ENCODE measurements around the gene DEDD2. TPM values are rescaled to one million over a fixed set of nuclear protein-coding genes. Genes with fewer than 3 reads are reported as not detected.

DEDD2 gene
- total and polyA plus RNA-seq, 10 of the 15 experiments (the other 5 are each of a cell fraction or from before 2014, with no cell fraction given): 2.5 to 24.7 (median 17.6) TPM

DNA sequence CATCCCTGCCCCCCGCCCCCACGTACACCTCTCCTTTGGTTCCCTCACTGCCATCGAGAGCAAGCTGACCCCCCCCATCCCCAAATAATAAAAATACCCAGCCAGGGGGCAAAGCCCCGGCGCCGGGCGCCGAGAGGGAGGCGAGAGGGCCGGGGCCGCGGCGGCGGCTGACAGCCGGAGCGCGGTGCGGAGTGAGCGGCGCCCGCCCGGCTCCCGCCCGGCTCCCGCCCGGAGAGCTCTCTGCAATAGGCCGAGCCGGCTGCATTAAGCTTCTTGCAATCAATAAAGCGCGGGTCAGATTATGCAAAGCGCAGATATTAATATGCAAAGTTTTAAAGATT, 40.9 kb downstream of the DEDD2 start:
- peak overlapping the region; percentile 49; the same call in 1 of the 2 replicates for H3K4me2 ChIP-seq (ENCODE audit: control insufficient read depth, insufficient read depth)
- intact Hi-C loops (cut with micrococcal nuclease; ENCODE audit: unreplicated experiment) (no loop called here), in situ Hi-C loops (cut with MboI) (no loop called here)
- H3K27ac ChIP-seq (ENCODE audit: control insufficient read depth, insufficient read depth): no peak overlapping the region
- no peak for DNase-seq (ENCODE audit: low read depth, low spot score)
- TF ChIP-seq SUZ12 (IDR thresholded peaks at IDR 0.05; ENCODE audit: unreplicated experiment): peak; percentile 99
- TF ChIP-seq, protein P1, sequence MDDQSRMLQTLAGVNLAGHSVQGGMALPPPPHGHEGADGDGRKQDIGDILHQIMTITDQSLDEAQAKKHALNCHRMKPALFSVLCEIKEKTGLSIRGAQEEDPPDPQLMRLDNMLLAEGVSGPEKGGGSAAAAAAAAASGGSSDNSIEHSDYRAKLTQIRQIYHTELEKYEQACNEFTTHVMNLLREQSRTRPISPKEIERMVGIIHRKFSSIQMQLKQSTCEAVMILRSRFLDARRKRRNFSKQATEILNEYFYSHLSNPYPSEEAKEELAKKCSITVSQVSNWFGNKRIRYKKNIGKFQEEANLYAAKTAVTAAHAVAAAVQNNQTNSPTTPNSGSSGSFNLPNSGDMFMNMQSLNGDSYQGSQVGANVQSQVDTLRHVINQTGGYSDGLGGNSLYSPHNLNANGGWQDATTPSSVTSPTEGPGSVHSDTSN (IDR thresholded peaks at IDR 0.05; ENCODE audit: insufficient replicate concordance, low read depth, low read length): no peak
- H3K4me1 ChIP-seq (ENCODE audit: control insufficient read depth, insufficient read depth, low read length): no peaks in the 10 kb centered on the region
- no peaks in the 10 kb centered on the region for H3K36me3 ChIP-seq (ENCODE audit: control insufficient read depth in 2 of 2, insufficient read depth in 2 of 2, low read length in 1 of 2)
- ATAC-seq: peak; percentile 50
- no peak for FAIRE-seq
- ChIA-PET POLR2A (interaction anchor here (0.6 to 1.2 kb wide), 2 partner anchors 94 to 105 kb away, joined by 7 read pairs; no protein-coding TSS in a partner anchor), SMC1A (ENCODE audit: uncharacterized antibody, unreplicated experiment) (no interaction called here), RAD21 (ENCODE audit: unreplicated experiment) (interaction anchor here (0.8 to 1.2 kb wide), 5 partner anchors 26 to 71 kb away, joined by 3 read pairs; no protein-coding TSS in a partner anchor), CTCF (interaction anchor here (1.1 kb wide), 1 partner anchor 68 kb away, joined by 4 read pairs; no protein-coding TSS in a partner anchor)
- H4K20me1 ChIP-seq (ENCODE audit: control insufficient read depth, insufficient read depth): no peaks in the 10 kb centered on the region; the same call in 1 of the 2 replicates
- no peak overlapping the region for H3K9ac ChIP-seq (ENCODE audit: control insufficient read depth, insufficient read depth, low read length)
- BruUV-seq (replicated peaks): no TSS peak
- peak overlapping the region; percentile 57 for H3K4me3 ChIP-seq
- 4% methylated on average over 27 of the region's 31 CpGs for WGBS (ENCODE audit: insufficient coverage, insufficient replicate concordance, low lambda C conversion rate, missing lambda C conversion rate)
- H3K9me3 ChIP-seq (replicated peaks; ENCODE audit: control insufficient read depth, insufficient read depth, low read length): no peaks in the 10 kb centered on the region
- peaks cover 10 to 32% of the 10 kb centered on the region in 2 experiments for H3K27me3 ChIP-seq (replicated peaks in 1 of 2; ENCODE audit: control insufficient read depth in 2 of 2, insufficient read depth in 2 of 2, low read length in 1 of 2)
- H3K79me2 ChIP-seq (ENCODE audit: control insufficient read depth, insufficient read depth, low read length): no peaks in the 10 kb centered on the region
- no peak overlapping the region for H2AFZ ChIP-seq (ENCODE audit: control insufficient read depth, low read depth, low read length)

DNA sequence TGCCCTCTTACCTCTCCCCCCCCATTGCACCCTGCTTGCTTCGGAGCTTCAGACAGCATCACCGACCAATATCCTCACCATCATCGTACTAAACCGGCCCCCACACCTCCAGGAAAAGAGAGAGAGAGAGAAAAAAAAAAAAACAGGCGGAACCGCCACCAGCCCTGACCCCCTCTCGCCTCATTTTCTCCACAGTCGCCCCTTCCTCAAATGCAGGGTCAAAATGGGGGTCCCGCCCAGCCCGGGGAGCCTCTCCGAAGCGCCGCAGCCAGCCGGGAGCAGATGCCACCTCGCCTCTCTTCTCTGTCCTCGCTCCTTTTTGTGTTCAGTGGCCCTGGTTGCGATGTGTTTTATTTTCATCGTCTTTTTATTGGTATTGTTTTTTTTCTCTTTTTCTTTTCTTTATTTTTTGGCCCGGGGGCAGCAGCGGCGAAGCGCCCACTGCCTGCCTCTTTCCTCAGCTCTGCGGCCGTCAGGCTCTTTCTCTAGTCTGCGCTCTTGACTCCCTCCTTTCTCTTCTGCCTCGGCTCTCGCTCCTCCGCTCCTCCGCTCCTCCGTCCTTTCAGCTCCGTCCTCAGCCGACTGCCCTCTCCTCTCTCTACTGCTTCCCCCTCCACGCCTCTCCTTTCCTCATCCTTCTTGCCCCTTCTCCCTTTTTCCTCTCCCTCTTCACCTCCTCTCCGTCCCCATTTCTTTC, 41.4 kb downstream of the DEDD2 start:
- H3K36me3 ChIP-seq (ENCODE audit: control insufficient read depth in 2 of 2, insufficient read depth in 2 of 2, low read length in 1 of 2): no peaks in the 10 kb centered on the region
- peak overlapping the region; percentile 49; the same call in 1 of the 2 replicates for H3K4me2 ChIP-seq (ENCODE audit: control insufficient read depth, insufficient read depth)
- H3K27ac ChIP-seq (ENCODE audit: control insufficient read depth, insufficient read depth): no peak overlapping the region
- FAIRE-seq (no peak), ATAC-seq (no peak), DNase-seq (ENCODE audit: low read depth, low spot score) (no peak)
- H2AFZ ChIP-seq (ENCODE audit: control insufficient read depth, low read depth, low read length): no peak overlapping the region
- no peaks in the 10 kb centered on the region for H3K79me2 ChIP-seq (ENCODE audit: control insufficient read depth, insufficient read depth, low read length)
- ChIA-PET CTCF (interaction anchor here (0.6 to 1.7 kb wide), 4 partner anchors 9 to 121 kb away, joined by 3 to 4 read pairs (median 4); no protein-coding TSS in a partner anchor), RAD21 (ENCODE audit: unreplicated experiment) (interaction anchor here (0.9 to 1.2 kb wide), 4 partner anchors 26 to 71 kb away, joined by 3 read pairs; no protein-coding TSS in a partner anchor), SMC1A (ENCODE audit: uncharacterized antibody, unreplicated experiment) (interaction anchor here (0.8 kb wide), 1 partner anchor 67 kb away, joined by 3 read pairs; no protein-coding TSS in a partner anchor), POLR2A (interaction anchor here (0.6 to 1.2 kb wide), 2 partner anchors 94 to 106 kb away, joined by 7 read pairs; no protein-coding TSS in a partner anchor)
- no TSS peak for BruUV-seq (replicated peaks)
- WGBS (ENCODE audit: insufficient coverage, insufficient replicate concordance, low lambda C conversion rate, missing lambda C conversion rate): 9% methylated on average over 28 of the region's 34 CpGs
- 0 out of 2 replicates have a peak, but pooled peaks have one; percentile 42 for TF ChIP-seq EZH2 (IDR thresholded peaks at IDR 0.05; ENCODE audit: borderline replicate concordance, control insufficient read depth, low read depth, low read length)
- TF ChIP-seq, protein P2, sequence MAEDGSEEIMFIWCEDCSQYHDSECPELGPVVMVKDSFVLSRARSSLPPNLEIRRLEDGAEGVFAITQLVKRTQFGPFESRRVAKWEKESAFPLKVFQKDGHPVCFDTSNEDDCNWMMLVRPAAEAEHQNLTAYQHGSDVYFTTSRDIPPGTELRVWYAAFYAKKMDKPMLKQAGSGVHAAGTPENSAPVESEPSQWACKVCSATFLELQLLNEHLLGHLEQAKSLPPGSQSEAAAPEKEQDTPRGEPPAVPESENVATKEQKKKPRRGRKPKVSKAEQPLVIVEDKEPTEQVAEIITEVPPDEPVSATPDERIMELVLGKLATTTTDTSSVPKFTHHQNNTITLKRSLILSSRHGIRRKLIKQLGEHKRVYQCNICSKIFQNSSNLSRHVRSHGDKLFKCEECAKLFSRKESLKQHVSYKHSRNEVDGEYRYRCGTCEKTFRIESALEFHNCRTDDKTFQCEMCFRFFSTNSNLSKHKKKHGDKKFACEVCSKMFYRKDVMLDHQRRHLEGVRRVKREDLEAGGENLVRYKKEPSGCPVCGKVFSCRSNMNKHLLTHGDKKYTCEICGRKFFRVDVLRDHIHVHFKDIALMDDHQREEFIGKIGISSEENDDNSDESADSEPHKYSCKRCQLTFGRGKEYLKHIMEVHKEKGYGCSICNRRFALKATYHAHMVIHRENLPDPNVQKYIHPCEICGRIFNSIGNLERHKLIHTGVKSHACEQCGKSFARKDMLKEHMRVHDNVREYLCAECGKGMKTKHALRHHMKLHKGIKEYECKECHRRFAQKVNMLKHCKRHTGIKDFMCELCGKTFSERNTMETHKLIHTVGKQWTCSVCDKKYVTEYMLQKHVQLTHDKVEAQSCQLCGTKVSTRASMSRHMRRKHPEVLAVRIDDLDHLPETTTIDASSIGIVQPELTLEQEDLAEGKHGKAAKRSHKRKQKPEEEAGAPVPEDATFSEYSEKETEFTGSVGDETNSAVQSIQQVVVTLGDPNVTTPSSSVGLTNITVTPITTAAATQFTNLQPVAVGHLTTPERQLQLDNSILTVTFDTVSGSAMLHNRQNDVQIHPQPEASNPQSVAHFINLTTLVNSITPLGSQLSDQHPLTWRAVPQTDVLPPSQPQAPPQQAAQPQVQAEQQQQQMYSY (CRISPR knock-in tag; IDR thresholded peaks at IDR 0.05): no peak
- H3K27me3 ChIP-seq (replicated peaks in 1 of 2; ENCODE audit: control insufficient read depth in 2 of 2, insufficient read depth in 2 of 2, low read length in 1 of 2): peaks cover 10 to 32% of the 10 kb centered on the region in 2 experiments
- peak overlapping the region; percentile 57 for H3K4me3 ChIP-seq
- no peaks in the 10 kb centered on the region; the same call in 1 of the 2 replicates for H4K20me1 ChIP-seq (ENCODE audit: control insufficient read depth, insufficient read depth)
- in situ Hi-C loops (cut with MboI) (no loop called here), intact Hi-C loops (cut with micrococcal nuclease; ENCODE audit: unreplicated experiment) (no loop called here)
- H3K4me1 ChIP-seq (ENCODE audit: control insufficient read depth, insufficient read depth, low read length): no peaks in the 10 kb centered on the region
- H3K9me3 ChIP-seq (replicated peaks; ENCODE audit: control insufficient read depth, insufficient read depth, low read length): no peaks in the 10 kb centered on the region
- H3K9ac ChIP-seq (ENCODE audit: control insufficient read depth, insufficient read depth, low read length): no peak overlapping the region

Measured in GM12878 (cell line).